Heart left ventricle (tissue), 13 donors: ENCODE measurements around the gene ARL10.

Source experiments
- POLR2A ChIP-seq, 2 donors: fragments of 450-650 bp; IDR thresholded peaks; one replicate each; pipeline ENCODE4 v1.6.1; 2017; ENCODE audit warnings: antibody characterized with exemption in 2 of 2, mild to moderate bottlenecking in 2 of 2, moderate library complexity in 2 of 2
- TF ChIP-seq, protein P1 (sequence below), 12 donors: fragments of 200-600 bp; sonication (generic) in 4 of 12; IDR thresholded peaks; one replicate each; pipeline versions ENCODE4 v1.5.0 to v1.8.0; 2018 to 2022; ENCODE audit warnings: antibody characterized with exemption in 12 of 12, mild to moderate bottlenecking in 5 of 12
- donor health status: ischemic (EF 13 %, LVEDD 7.1; RV severe dilation, severe dysfunction).
- donor health status: DM: no; HTN: yes; CAD: no.
- donor health status: DM: no; HTN: no; CAD: no.
- donor health status: ischemic (EF 25% LVEDD 6.9; RV normal size, moderate dysfunction).
- donor health status: ischemic (EF 25% LVEDD 5.7; RV mildly dilated, moderate dysfunction).
- donor health status: ischemic (EF 35%, LVEDD 5.7; RV mildly dilated, moderate dysfunction).
- donor health status: nonischemic (EF 11% LVEDD 7.7; RV severe dilation, severe dysfunction).
- donor health status: DM: yes; HTN: yes; CAD: no.
- donor health status: PGD.
- donor health status: ischemic (EF 29% LVEDD 5.4; RV normal size, mild dysfunction).
- donor health status: nonischemic (EF 23%, LVEDD 6.1; RV moderate dilation, normal function).

DNA sequence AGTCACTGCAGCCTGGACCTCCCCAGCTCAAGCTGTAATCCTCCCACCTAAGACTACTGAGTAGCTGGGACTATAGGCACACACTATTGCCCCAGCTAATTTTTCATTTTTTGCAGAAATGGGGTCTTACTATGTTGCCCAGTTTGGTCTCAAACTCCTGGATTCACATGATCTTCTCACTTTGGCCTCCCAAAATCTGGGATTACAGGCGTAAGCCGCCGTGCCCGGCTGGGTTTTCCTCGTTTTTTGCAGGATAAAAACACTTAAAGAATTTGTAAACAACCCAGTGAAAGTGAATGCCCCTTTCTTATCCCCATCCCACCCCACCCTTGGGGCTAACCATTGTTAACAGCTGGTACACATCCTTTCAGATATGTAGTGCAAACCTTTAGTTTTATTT, 43.3 kb downstream of the ARL10 start:
- no peak for TF ChIP-seq POLR2A (IDR thresholded peaks at IDR 0.05)
- TF ChIP-seq, protein P1, sequence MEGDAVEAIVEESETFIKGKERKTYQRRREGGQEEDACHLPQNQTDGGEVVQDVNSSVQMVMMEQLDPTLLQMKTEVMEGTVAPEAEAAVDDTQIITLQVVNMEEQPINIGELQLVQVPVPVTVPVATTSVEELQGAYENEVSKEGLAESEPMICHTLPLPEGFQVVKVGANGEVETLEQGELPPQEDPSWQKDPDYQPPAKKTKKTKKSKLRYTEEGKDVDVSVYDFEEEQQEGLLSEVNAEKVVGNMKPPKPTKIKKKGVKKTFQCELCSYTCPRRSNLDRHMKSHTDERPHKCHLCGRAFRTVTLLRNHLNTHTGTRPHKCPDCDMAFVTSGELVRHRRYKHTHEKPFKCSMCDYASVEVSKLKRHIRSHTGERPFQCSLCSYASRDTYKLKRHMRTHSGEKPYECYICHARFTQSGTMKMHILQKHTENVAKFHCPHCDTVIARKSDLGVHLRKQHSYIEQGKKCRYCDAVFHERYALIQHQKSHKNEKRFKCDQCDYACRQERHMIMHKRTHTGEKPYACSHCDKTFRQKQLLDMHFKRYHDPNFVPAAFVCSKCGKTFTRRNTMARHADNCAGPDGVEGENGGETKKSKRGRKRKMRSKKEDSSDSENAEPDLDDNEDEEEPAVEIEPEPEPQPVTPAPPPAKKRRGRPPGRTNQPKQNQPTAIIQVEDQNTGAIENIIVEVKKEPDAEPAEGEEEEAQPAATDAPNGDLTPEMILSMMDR (IDR thresholded peaks at IDR 0.05): no peak
